SK-N-SH treated with all-trans-retinoic acid at 6 μM for 48 hours (cell line): Measurements from ENCODE around the gene CACNA2D4.

ENCODE experiments used
- ATAC-seq: fragments of 200-7000 bp; cut with Tn5 transposase; 3 replicates; pipeline ENCODE4 v1.9.1; 2020; ENCODE audit warnings: mild to moderate bottlenecking, moderate library complexity
- ARNTL ChIP-seq: fragments of 450-650 bp; formaldehyde crosslinking; IDR thresholded peaks from 2 replicates; pipeline ENCODE4 v1.5.0; 2020; ENCODE audit warnings: low read depth, mild to moderate bottlenecking, moderate library complexity, borderline replicate concordance
- BACH2 ChIP-seq: fragments of 250-450 bp; sonication (Bioruptor Pico); IDR thresholded peaks from 2 replicates; pipeline ENCODE4 v1.9.0; 2021; ENCODE audit warnings: mild to moderate bottlenecking, borderline replicate concordance
- CREB5 ChIP-seq: fragments of 250-450 bp; sonication (Bioruptor Pico); IDR thresholded peaks from 2 replicates; pipeline ENCODE4 v1.5.1; 2020; ENCODE audit warnings: low read depth, mild to moderate bottlenecking, moderate library complexity
- CSDC2 ChIP-seq: fragments of 250-450 bp; sonication (Bioruptor Pico); IDR thresholded peaks from 2 replicates; pipeline ENCODE4 v1.5.0; 2020; ENCODE audit warnings: mild to moderate bottlenecking, moderate library complexity
- ESRRG ChIP-seq: fragments of 250-450 bp; sonication (Bioruptor Pico); IDR thresholded peaks from 2 replicates; pipeline ENCODE4 v1.6.1; 2021; ENCODE audit warnings: mild to moderate bottlenecking
- GLIS3 ChIP-seq: fragments of 250-450 bp; sonication (Bioruptor Pico); IDR thresholded peaks from 2 replicates; pipeline ENCODE4 v1.5.0; 2020; ENCODE audit warnings: mild to moderate bottlenecking, moderate library complexity
- ISL1 ChIP-seq: fragments of 250-450 bp; sonication (Bioruptor Pico); IDR thresholded peaks from 2 replicates; pipeline ENCODE4 v2.1.2; 2022; ENCODE audit warnings: mild to moderate bottlenecking, moderate library complexity
- OSR1 ChIP-seq: fragments of 250-450 bp; sonication (Bioruptor Pico); IDR thresholded peaks from 2 replicates; pipeline ENCODE4 v1.8.0; 2022; ENCODE audit warnings: moderate library complexity, mild to moderate bottlenecking, inconsistent platforms
- PATZ1 ChIP-seq: fragments of 250-450 bp; sonication (Bioruptor Pico); IDR thresholded peaks from 2 replicates; pipeline ENCODE4 v1.8.0; 2020; ENCODE audit warnings: mild to moderate bottlenecking, moderate library complexity, borderline replicate concordance
- POU6F1 ChIP-seq: fragments of 250-450 bp; sonication (Bioruptor Pico); IDR thresholded peaks from 2 replicates; pipeline ENCODE4 v1.8.0; 2021; ENCODE audit warnings: low read depth, mild to moderate bottlenecking, moderate library complexity, borderline replicate concordance
- PPARA ChIP-seq: fragments of 250-450 bp; sonication (Bioruptor Pico); IDR thresholded peaks from 2 replicates; pipeline ENCODE4 v1.5.0; 2020; ENCODE audit warnings: mild to moderate bottlenecking, borderline replicate concordance
- SNAI2 ChIP-seq: fragments of 250-450 bp; sonication (Bioruptor Pico); IDR thresholded peaks from 2 replicates; pipeline ENCODE4 v1.5.0; 2020; ENCODE audit warnings: mild to moderate bottlenecking, moderate library complexity
- TCF4 ChIP-seq: fragments of 250-450 bp; sonication (Bioruptor Pico); IDR thresholded peaks from 2 replicates; pipeline ENCODE4 v1.8.0; 2021; ENCODE audit warnings: mild to moderate bottlenecking, moderate library complexity, borderline replicate concordance
- TOX ChIP-seq: fragments of 250-450 bp; sonication (Bioruptor Pico); IDR thresholded peaks from 2 replicates; pipeline ENCODE4 v1.8.0; 2021; ENCODE audit warnings: mild to moderate bottlenecking, moderate library complexity, borderline replicate concordance
- TSHZ2 ChIP-seq: fragments of 250-450 bp; sonication (Bioruptor Pico); IDR thresholded peaks from 2 replicates; pipeline ENCODE4 v1.5.0; 2020; ENCODE audit warnings: mild to moderate bottlenecking, moderate library complexity
- ZC3H10 ChIP-seq: fragments of 250-450 bp; sonication (Bioruptor Pico); IDR thresholded peaks from 2 replicates; pipeline ENCODE4 v1.5.1; 2021; ENCODE audit warnings: mild to moderate bottlenecking, moderate library complexity
- ZFP3 ChIP-seq: fragments of 250-450 bp; sonication (Bioruptor Pico); IDR thresholded peaks from 2 replicates; pipeline ENCODE4 v1.5.0; 2020; ENCODE audit warnings: mild to moderate bottlenecking, moderate library complexity
- ZNF565 ChIP-seq: fragments of 450-650 bp; formaldehyde crosslinking; conservative IDR thresholded peaks from 2 replicates; pipeline ENCODE4 v1.5.0; 2020; ENCODE audit warnings: low read depth, mild to moderate bottlenecking, moderate library complexity
- ZNF70 ChIP-seq: fragments of 450-650 bp; formaldehyde crosslinking; IDR thresholded peaks from 2 replicates; pipeline ENCODE4 v1.5.0; 2020; ENCODE audit warnings: mild to moderate bottlenecking, moderate library complexity
- ZNF8 ChIP-seq: fragments of 450-650 bp; formaldehyde crosslinking; IDR thresholded peaks from 2 replicates; pipeline ENCODE4 v1.5.0; 2020; ENCODE audit warnings: mild to moderate bottlenecking, moderate library complexity

Gene CACNA2D4

GRCh38 chr12:1937481-1938224 lies 19.2 kb upstream of the CACNA2D4 start:
- TF ChIP-seq ZNF8 (CRISPR knock-in tag) (no peak), TCF4 (CRISPR knock-in tag) (no peak), ZC3H10 (CRISPR knock-in tag) (no peak), TOX (CRISPR knock-in tag) (no peak), ZNF565 (CRISPR knock-in tag) (no peak), ISL1 (CRISPR knock-in tag) (no peak), TSHZ2 (no peak)
- TF ChIP-seq, all 23 proteins: peak for 0

GRCh38 chr12:1936406-1937320 lies 18.2 kb upstream of the CACNA2D4 start:
- TF ChIP-seq CSDC2 (no peak), ZNF70 (CRISPR knock-in tag) (0 out of 2 replicates have a peak, but pooled peaks have one; percentile 55), POU6F1 (CRISPR knock-in tag) (no peak), BACH2 (CRISPR knock-in tag) (no peak), CREB5 (no peak), ARNTL (CRISPR knock-in tag) (no peak), ISL1 (CRISPR knock-in tag) (0 out of 2 replicates have a peak, but pooled peaks have one; percentile 21), TOX (CRISPR knock-in tag) (no peak), ZNF8 (CRISPR knock-in tag) (no peak), OSR1 (CRISPR knock-in tag) (no peak), TCF4 (CRISPR knock-in tag) (no peak)
- peak; percentile 77 for ATAC-seq

More at GRCh38 chr12:1937481-1938224, 19.2 kb upstream of the CACNA2D4 start:
- no peak for ATAC-seq

- no peak for ATAC-seq
- TF ChIP-seq PATZ1 (no peak), ESRRG (CRISPR knock-in tag) (no peak), CSDC2 (no peak), TSHZ2 (no peak), GLIS3 (CRISPR knock-in tag) (no peak), ARNTL (CRISPR knock-in tag) (no peak), SNAI2 (CRISPR knock-in tag) (no peak), TOX (CRISPR knock-in tag) (no peak), ZFP3 (no peak), POU6F1 (CRISPR knock-in tag) (no peak), OSR1 (CRISPR knock-in tag) (no peak), ISL1 (CRISPR knock-in tag) (no peak), PPARA (CRISPR knock-in tag) (no peak), ZNF565 (CRISPR knock-in tag) (no peak), BACH2 (CRISPR knock-in tag) (no peak)
These were observed 17.4 kb upstream of the CACNA2D4 start for GRCh38 chr12:1935700-1936378.
